Adrenal gland (tissue), 5 donors: ENCODE results near the gene ADK.

Experiments
- CTCF ChIP-seq, 6 experiments: fragments of 450-650 bp in 4 of 6; fragments of 200-600 bp in 2 of 6; sonication (generic) in 1 of 6; IDR thresholded peaks; 1 replicate in 5 of 6; 2 replicates in 1 of 6; pipeline versions ENCODE4 v1.5.1 to v1.8.0; 2016 to 2021; ENCODE audit warnings: antibody characterized with exemption in 6 of 6, mild to moderate bottlenecking in 2 of 6, moderate library complexity in 1 of 6
- POLR2A ChIP-seq, 2 donors: fragments of 450-650 bp; IDR thresholded peaks; one replicate each; pipeline ENCODE4 v1.6.1; 2017; ENCODE audit warnings: antibody characterized with exemption in 2 of 2, mild to moderate bottlenecking in 2 of 2, moderate library complexity in 1 of 2
- donor health status: DM: no; HTN: no; CAD: no.

DNA sequence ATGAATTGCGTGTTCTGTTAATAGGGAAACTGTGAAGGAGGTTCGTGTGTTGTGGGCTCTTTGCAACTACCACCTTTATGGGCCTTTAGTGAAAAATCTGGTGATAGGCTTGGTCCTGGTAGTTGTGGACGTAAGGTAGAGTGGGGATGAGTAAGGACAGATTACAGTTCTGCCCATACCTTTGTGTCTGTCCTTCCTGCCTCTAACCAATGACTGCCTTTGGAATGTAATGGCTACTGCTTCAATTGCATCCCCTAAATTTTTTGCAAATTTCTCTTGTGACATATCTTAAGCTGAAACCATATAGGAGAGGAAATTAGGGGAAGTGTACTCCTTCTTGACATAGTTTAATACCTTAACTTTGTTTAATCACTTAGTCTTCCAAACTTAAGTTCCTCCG, 82.3 kb downstream of the ADK start:
- TF ChIP-seq CTCF (IDR thresholded peaks at IDR 0.05) (no peak), POLR2A (IDR thresholded peaks at IDR 0.05) (no peak)
